ENCODE measurements around the gene ZC3H12D.

- TF ChIP-seq EZH2 (IDR thresholded peaks at IDR 0.05; ENCODE audit: low read depth, unreplicated experiment) (no peak), STAT1 (IDR thresholded peaks at IDR 0.05; ENCODE audit: unreplicated experiment) (no peak), POLR2AphosphoS5 (IDR thresholded peaks at IDR 0.05; ENCODE audit: low read depth) (no peak), CTCF (conservative IDR thresholded peaks at IDR 0.05; ENCODE audit: low read depth in 2 of 2) (no peak), EZH2phosphoT487 (IDR thresholded peaks at IDR 0.05; ENCODE audit: unreplicated experiment) (no peak), REST (IDR thresholded peaks at IDR 0.05; ENCODE audit: unreplicated experiment) (no peak), CREB1 (CRISPR knock-in tag; IDR thresholded peaks at IDR 0.05; ENCODE audit: low read depth) (no peak), ETS1 (IDR thresholded peaks at IDR 0.05) (no peak)
Observed at GRCh38 chr6:149470948-149471347, 13.9 kb downstream of the ZC3H12D start.
